Parathyroid adenoma (tissue), 2 donors: ENCODE results near the gene FADS1.

Source experiments
- H2AFZ ChIP-seq: fragments of 300-600 bp; sonication (generic); one replicate; pipeline ENCODE4 v1.7.0; 2017; ENCODE audit warnings: antibody characterized with exemption, mild to moderate bottlenecking
- H3K27ac ChIP-seq: fragments of 300-600 bp; sonication (generic); one replicate; pipeline ENCODE4 v1.7.0; 2017
- H3K27me3 ChIP-seq: fragments of 300-600 bp; sonication (generic); one replicate; pipeline ENCODE4 v1.7.0; 2017; ENCODE audit warnings: low read length; ENCODE audit not compliant: control insufficient read depth, insufficient read depth
- H3K36me3 ChIP-seq: fragments of 300-600 bp; sonication (generic); one replicate; pipeline ENCODE4 v1.7.0; 2017; ENCODE audit warnings: low read length; ENCODE audit not compliant: control insufficient read depth, insufficient read depth
- H3K4me1 ChIP-seq: fragments of 300-600 bp; sonication (generic); one replicate; pipeline ENCODE4 v1.7.0; 2017; ENCODE audit warnings: control low read depth
- H3K4me2 ChIP-seq: fragments of 300-600 bp; sonication (generic); one replicate; pipeline ENCODE4 v1.7.0; 2017; ENCODE audit warnings: low read length
- H3K4me3 ChIP-seq: fragments of 300-600 bp; sonication (generic); one replicate; pipeline ENCODE4 v1.7.0; 2017; ENCODE audit warnings: low read depth, low read length
- H3K79me2 ChIP-seq: fragments of 300-600 bp; sonication (generic); one replicate; pipeline ENCODE4 v1.7.0; 2017; ENCODE audit warnings: control low read depth
- H3K9ac ChIP-seq: fragments of 300-600 bp; sonication (generic); one replicate; pipeline ENCODE4 v1.7.0; 2017; ENCODE audit warnings: mild to moderate bottlenecking
- H3K9me3 ChIP-seq: fragments of 300-600 bp; sonication (generic); one replicate; pipeline ENCODE4 v1.7.0; 2017; ENCODE audit warnings: low read length; ENCODE audit not compliant: control insufficient read depth
- CTCF ChIP-seq: fragments of 300-600 bp; sonication (generic); IDR thresholded peaks from one replicate; pipeline ENCODE4 v1.7.0; 2017; ENCODE audit warnings: antibody characterized with exemption, mild to moderate bottlenecking
- donor health status: primary hyperparathyroidism.

Gene FADS1

GRCh38 chr11:61862714-61863547, 46.1 kb upstream of the FADS1 start:
- Histone ChIP-seq H2AFZ (no peak overlapping the region), H3K27me3 (no peaks in the 10 kb centered on the region), H3K79me2 (no peaks in the 10 kb centered on the region), H3K9ac (no peak overlapping the region), H3K4me1 (no peaks in the 10 kb centered on the region), H3K4me2 (no peak overlapping the region), H3K4me3 (no peak overlapping the region), H3K36me3 (no peaks in the 10 kb centered on the region), H3K9me3 (no peaks in the 10 kb centered on the region), H3K27ac (no peak overlapping the region)
- no peak for TF ChIP-seq CTCF

- Histone ChIP-seq H3K9me3 (no peaks in the 10 kb centered on the region), H2AFZ (no peak overlapping the region), H3K27me3 (no peaks in the 10 kb centered on the region), H3K9ac (no peak overlapping the region), H3K79me2 (no peaks in the 10 kb centered on the region), H3K4me1 (no peaks in the 10 kb centered on the region), H3K27ac (no peak overlapping the region), H3K4me3 (no peak overlapping the region), H3K36me3 (no peaks in the 10 kb centered on the region), H3K4me2 (no peak overlapping the region)
- no peak for TF ChIP-seq CTCF
Measured at GRCh38 chr11:61861634-61862033, 44.8 kb upstream of the FADS1 start.

- no peak for TF ChIP-seq CTCF
- Histone ChIP-seq H3K9ac (no peak overlapping the region), H3K36me3 (no peaks in the 10 kb centered on the region), H3K4me3 (no peak overlapping the region), H2AFZ (no peak overlapping the region), H3K4me2 (no peak overlapping the region), H3K9me3 (no peaks in the 10 kb centered on the region), H3K27ac (no peak overlapping the region), H3K79me2 (no peaks in the 10 kb centered on the region), H3K4me1 (no peaks in the 10 kb centered on the region), H3K27me3 (no peaks in the 10 kb centered on the region)
Measured at GRCh38 chr11:61860054-61860903, 43.5 kb upstream of the FADS1 start.

GRCh38 chr11:61855939-61856680, 39.3 kb upstream of the FADS1 start:
- H3K9me3 ChIP-seq = no peaks in the 10 kb centered on the region
- no peak overlapping the region for H3K4me3 ChIP-seq
- H3K36me3 ChIP-seq = no peaks in the 10 kb centered on the region
- H3K27me3 ChIP-seq = no peaks in the 10 kb centered on the region
- H3K27ac ChIP-seq = no peak overlapping the region
- H3K9ac ChIP-seq = no peak overlapping the region
- no peak overlapping the region for H2AFZ ChIP-seq
- no peak for TF ChIP-seq CTCF
- no peaks in the 10 kb centered on the region for H3K4me1 ChIP-seq
- H3K4me2 ChIP-seq = no peak overlapping the region
- no peaks in the 10 kb centered on the region for H3K79me2 ChIP-seq
